HG02610 (cell line): ENCODE data around the gene PDHX.
A peak's percentile ranks its signal among the peaks of the same experiment; 100 is the strongest.
"Not testable (repeated sequence)": the region's sequence is repeated elsewhere in the genome, so short reads cannot be mapped to it uniquely, and the experiment has no call there.

ENCODE experiments used
- ATAC-seq: cut with Tn5 transposase; IDR thresholded peaks from one replicate; pipeline ENCODE4 v1.9.1; 2021; ENCODE audit warnings: mild to moderate bottlenecking, moderate library complexity; ENCODE audit not compliant: unreplicated experiment

The PDHX gene

DNA sequence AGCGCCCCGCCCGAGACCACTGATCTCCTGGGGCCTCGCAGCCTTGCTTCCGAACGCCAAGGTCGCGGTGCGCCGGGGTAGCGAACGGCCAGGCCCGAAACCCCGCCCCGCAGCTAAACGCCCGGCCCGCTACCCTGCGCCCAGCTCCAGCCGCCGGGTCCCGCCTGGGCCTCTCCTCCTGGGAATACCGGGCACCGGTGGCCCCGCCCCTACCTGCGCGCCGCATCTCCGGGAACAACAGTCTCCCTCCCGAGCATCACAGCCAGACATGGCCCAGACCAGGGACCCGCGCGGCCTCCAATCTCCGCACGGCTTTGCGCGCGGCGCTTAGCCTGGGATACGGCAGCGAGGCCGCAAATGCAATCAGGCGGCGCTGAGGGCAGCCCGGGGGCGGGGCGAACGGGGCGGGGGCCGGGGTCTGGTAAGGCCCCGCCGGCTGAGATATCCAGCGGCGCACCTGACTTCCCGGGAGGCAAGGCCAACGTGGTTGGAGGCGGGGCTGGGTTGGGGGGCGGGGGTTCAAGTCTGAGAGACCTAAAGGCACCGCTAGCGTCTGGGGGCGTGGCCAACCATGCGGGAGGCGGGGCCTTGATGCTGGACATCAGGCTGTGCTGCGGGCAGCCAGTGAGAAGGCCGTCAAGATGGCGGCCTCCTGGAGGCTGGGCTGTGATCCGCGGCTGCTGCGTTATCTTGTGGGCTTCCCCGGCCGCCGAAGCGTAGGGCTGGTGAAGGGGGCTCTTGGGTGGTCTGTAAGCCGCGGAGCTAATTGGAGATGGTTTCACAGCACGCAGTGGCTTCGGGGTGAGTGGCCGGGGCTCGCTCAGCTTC, at the start of gene PDHX, which contains the start of gene APIP:
Gene PDHX, plus strand, starts transcription at position 604 of the 828 bp plus-strand sequence. Its CDS starts 38 bp downstream, at position 642.
Gene APIP, minus strand, starts transcription at position 365 of the 828 bp plus-strand sequence. Its CDS starts 95 bp downstream, at position 270.
- ATAC-seq, result peak; percentile 93

DNA sequence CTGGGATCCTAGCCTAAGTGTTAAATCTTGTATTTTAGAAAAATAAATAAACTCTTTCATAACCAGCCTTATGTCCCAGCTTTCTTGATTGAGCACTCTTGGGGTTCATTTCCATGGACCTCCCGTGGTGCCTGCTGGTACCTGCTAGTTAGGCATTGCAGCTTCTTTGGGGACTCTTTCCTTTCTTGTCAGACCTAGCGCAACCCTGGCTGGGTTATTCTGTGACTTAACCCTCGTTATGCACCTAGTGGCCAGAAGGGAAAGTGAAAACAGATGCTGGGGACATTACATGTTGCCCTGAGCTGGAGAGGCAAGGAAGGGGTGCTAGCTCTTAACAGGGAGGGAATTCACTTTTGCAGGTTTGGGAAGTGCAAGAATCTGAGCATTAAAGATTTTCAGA, 47.0 kb upstream of the PDHX start:
- no peak for ATAC-seq

DNA sequence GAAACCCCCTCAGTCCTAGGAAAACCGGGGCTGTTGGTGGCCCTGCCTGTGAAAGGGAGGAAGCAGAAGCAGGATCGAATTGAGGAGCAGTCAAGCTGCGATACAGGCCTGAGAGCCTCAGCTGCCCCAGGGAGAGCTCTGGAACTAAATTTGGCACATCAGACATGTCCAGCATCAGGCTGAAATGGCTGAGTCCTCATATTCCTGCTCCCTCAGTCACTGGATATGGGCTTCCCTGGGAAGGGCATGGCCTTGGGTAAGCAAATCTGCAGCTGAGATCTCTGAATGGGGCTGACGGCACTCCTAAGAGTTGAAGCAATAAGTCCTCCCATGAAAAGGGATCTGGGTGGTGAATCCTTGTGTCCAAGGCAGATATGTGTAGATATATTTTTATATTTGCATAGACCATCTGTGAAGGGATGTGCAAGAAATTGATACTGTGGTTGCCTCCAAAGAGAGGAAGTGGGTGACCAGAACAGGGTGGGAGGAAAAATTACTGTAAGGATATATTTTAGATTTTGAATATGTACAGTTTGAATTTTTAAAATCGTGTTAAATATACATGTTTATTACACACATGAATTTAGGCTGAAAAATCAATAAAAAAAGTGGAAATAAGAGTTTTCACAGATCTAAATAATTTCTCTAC, 45.7 kb upstream of the PDHX start:
- no peak for ATAC-seq

DNA sequence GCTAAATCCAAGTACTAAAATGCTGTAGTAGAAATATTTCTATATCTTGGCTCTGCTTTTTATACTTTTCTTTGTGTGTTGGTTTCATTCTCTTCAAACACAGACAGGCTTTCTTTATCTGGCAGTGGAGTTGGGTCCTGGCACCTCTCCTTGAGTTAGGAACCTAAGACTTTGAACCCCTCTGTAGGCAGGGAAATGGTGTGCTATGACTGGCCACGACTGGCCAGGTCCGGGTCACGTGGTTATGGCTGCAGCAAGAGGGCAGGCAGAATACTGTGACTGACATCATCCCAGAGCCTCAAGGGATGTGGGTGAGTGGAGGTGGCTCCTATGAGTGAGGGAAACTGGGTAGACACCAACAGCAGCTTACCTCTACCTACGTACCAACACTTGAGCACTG, 42.2 kb upstream of the PDHX start:
- ATAC-seq, result no peak

DNA sequence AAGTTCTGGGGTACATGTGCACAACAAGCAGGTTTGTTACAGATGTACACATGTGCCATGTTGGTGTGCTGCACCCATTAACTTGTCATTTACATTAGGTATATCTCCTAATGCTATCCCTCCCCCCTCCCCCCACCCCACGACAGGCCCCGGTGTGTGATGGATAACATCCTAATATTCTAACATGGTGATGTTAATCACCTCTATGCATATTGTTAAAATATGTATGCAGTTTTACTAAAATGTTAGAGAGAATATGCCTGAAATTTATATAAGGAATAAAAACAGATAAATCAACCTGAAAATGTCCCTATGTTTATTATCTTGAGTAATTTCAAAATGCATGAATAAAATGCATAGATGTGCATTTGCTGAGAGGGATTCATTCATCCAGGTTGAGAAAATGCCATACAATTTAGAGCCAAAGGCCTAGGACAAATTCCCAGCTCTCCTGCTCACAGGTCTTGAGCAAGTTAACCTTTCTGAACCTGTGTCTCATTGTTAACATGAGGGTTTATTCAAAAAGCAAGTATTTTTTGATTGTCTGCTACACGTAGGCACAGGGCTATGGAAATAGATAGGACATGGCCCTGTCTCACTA, 38.9 kb upstream of the PDHX start:
- ATAC-seq, result no peak

DNA sequence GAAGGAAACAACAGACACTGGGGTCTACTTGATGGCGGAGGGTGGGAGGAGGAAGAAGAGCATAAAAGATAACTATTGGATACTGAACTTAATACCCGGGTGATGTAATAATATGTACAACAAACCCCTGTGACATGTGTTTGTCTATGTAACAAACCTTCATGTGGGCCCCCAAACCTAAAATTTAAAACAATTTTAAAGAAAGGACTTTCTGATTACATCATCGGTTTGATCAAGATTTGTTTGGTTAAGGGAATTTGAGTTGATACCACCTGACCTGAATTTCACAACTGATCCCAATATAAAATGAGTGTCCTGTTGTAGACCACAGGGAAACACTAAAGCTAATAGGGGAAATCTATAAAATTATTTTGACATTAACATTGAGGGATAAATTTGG, 34.5 kb upstream of the PDHX start:
- ATAC-seq, result no peak

DNA sequence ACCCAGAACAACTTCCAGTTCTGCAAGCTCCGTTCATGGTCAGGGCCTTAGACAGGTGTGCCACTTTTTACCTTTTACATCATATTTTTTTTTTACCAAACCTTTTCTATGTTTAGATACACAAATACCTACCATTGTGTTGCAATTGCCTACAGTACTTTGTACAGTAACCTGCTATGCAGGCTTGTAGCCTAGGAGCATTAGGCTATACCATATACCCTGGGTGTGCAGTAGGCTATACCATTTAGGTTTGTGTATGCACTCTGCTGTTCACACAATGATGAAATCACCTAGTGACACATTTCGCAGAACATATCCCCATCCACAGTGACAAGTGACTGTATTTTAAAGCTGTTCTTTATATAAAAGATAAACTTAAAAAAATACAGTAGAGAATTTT, 29.8 kb upstream of the PDHX start:
- no peak for ATAC-seq

DNA sequence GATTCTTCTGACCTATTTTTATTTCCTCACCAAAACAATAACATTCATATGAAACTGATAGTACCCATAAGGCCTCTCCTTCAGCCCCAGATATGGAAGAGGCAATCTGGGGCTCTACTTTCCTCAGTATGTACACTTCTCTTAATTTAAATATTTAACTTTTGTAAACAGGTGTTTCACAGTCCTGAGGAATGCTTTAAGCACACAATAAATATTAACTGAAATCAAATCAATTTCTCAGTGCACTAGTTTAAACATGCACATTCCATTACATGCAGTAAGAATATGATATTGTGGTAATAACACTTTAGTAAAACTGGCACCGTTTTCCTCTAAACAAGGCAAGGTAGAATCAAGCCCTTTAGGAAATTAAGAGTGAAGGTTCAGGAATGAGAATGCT, 29.2 kb upstream of the PDHX start:
- ATAC-seq, result no peak

DNA sequence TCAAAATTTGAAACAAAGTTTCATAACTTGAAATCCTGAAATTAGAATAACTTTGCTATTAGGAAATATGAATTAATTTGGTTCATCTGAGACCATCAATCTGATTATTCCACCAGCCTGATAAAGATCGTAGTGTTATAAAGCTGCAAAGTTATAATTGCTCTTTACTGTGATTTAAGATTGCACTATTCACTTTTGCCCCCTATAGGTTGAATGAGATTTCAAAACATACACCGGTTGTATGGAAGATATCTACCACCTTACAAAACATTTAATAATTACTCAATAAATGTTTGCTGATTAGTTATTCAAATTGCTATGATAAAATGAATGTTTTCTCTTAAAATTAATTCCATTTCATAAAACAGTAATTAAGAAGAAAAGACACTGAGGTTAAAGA, 26.3 kb upstream of the PDHX start:
- ATAC-seq, result no peak

DNA sequence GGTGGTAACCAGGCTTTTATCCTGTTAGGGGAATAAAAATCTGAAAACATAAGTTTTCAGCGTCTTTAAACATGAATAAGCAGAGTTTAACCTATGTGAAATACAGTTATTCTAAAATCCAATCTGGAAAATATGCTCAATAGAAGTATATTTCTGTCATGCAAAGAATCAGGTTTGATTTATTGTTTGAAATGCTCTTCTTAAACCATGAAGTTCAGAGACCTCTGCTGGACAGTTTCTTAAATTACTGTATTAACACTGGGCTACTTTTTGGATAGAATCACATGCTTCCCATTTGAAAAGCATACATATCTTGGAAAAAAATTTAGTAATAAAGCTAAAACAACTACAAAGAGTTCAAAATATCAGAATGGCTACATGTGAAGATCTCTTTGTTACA, 25.6 kb upstream of the PDHX start:
- ATAC-seq, result no peak

DNA sequence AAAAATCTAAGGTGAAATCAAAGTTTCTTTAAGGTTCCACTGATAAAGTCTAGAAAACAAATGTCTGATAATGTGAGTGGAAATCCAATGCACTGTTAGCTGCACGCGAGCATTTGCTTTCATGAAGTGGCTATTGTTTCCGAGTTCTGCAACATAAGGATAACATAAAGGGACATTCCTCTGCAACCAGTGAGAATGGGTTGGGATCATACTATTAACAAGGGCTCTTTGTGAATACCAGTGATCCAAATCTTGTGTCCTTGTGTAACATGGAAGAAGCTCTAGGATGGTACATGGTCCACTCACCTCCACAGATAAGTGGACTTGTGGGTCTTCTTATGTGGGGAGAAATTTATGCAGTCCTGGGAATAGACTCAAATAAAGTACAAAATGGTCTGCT, 24.8 kb upstream of the PDHX start:
- ATAC-seq, result no peak

DNA sequence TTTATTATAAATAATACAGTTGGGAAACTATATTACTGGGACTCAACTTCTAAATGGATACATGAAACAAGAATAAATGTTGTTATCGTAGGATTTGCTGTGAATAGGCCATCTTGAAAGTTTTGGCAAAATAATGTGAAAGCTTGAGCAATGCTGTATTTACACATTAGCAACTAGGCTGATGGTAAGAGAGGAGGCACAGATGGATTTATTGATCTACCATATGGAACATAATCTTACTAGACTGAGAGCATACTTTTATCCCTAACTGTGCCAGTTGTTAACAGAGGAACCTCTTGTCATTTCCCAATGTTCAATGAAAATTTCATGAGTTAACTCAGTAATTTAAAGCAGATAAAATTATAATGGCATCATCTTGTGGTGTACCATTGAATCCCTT, 23.0 kb upstream of the PDHX start:
- ATAC-seq, result no peak

DNA sequence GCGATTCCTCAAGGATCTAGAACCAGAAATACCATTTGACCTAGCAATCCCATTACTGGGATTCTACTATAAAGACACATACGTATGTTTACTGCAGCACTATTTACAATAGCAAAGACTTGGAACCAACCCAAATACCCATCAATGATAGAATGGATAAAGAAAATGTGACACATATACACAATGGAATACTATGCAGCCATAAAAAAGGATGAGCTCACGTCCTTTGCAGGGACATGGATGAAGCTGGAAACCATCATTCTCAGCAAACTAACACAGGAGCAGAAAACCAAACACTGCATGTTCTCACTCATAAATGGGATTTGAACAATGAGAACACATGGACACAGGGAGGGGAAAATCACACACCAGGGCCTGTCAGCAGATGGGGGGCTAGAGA, 20.2 kb upstream of the PDHX start:
- not testable (repeated sequence) for ATAC-seq

DNA sequence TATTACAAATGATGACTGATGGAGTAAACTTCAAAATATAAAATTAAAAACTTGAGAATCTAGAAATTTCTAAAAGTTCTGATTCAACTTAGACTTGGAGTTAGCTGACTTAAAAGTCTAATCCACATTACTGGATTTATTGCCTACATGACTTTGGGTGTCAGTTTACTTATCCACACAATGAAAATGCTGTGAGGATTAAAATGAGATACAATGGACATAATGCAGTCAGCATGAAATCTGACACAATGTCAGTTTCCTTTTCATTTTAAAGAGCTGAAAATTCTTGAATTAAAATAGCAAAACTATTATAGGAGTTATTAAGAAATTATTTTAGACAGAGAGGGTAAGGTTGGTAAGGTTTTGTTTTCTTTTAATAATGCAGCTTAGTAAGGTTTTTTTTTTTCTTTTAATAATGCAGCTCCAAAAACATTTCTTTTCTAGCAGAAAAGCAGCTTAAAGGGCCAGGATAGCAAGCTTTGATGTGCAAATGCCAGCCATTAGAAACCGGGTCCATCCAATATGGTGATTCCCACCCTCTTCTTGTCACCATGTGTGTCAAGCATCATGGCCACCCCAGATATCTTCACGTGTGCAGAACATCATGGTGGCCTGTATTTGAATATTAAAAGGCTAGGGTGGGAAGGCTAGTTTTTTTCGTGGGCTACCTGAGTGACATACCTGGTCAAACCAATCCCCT, 19.1 kb upstream of the PDHX start:
- no peak for ATAC-seq

DNA sequence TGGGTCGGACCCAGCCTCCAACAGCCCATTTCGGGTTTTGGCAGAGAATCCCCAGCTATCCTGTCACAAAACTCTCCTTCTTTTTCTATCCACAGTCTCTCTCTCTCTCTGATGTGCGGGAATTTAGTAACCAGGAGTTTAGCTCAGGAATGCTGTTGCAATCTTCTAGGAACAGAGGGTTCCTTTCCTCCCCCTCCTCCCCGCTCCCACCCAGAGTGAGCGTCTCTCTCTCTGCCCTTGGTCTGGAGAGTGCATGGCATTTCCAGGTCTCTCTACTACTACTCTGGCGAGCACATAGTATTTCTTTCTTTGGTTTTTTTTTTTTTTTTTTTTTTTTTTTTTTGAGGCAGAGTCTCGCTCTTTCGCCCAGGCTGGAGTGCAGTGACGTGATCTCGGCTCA, 17.9 kb upstream of the PDHX start:
- no peak for ATAC-seq

DNA sequence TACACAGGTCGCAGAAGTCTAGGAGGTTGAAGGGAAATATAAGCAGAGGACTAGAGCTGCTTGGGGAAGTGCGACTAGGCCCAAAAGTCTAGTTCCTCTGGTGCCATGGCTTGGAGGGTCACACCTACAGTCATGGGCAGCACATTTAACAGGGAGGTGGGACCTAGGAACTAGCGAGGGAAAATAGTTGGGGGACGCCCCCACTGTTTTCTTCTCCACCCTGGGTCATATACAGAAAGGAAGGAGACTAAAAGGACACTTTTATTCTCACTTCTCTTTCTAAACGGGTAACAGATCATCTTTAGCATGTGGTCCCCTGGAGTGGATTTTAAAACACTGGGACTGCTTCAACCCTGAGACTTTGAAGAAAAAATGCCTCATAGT, 16.8 kb upstream of the PDHX start:
- ATAC-seq, result no peak

DNA sequence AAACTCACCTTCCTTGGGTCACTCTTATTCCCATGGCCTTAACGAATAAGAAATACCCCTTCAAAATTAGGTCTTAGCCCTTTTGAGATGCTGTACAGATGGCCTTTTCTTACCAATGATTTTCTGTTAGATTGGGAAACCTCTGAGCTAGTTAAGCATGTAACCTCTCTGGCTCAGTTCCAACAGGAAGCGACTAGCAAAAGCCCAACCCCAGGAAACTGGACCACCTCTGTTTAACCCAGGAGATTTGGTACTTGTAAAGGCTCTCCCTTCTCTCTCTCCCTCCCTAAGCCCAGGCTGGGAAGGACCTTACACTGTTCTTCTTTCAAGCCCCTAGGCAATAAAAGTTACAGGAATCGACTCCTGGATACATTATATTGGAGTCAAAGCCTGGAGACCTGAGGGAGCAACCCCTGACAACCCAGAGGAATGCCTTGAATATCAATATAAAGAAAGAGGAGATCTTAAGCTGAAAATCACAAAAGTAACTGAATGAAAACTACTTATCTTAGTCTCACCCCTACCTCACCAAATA, 11.9 kb upstream of the PDHX start:
- no peak for ATAC-seq

DNA sequence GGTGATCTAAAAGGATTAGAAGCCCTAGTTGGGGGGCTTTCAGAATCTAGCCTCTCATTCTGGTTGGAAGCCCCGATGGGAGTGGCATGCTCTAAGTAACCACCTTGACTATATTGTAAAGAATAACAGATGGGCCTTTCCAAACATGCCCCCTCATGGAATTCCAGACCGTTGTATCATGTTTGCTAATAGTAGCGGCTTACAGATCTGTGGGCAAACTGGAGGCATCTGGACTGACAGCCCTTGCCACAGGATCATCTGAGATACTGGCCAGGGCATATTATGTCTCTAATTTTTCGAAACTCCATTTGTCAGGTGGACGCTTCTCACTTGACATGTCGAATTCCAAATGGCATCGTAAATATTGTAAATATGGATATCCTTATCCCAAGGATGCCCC, 10.8 kb upstream of the PDHX start:
- ATAC-seq, result no peak

DNA sequence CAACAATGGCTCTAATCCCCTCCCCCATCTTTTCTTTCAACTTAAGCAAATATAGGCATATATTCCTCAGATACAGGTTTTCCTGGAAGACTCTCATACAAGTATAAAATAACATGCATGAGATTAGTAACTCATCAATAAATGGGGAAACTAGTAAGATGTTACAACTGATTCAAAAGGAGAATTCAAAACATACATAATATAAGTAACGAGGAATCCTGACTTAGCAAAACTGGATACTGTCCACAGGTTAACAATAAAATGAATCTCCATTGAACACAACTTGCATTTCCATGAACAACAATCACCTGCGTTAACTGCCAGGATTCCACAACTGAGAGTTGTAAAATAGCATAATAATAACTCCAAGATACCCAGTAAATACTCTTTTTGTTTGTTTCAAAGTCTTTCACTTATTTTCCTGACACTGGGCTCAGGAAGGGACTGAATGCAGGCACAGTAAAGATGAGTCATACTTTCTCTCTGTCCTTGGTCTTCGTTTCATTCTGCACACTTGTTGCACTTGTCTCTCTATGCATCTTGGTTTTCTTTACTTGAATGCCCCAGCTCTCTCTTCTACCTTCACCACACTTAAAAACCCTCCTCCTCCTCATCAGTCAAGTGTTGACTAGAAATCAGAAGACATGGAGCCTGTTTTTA, 8.4 kb upstream of the PDHX start:
- ATAC-seq, result peak; percentile 66

DNA sequence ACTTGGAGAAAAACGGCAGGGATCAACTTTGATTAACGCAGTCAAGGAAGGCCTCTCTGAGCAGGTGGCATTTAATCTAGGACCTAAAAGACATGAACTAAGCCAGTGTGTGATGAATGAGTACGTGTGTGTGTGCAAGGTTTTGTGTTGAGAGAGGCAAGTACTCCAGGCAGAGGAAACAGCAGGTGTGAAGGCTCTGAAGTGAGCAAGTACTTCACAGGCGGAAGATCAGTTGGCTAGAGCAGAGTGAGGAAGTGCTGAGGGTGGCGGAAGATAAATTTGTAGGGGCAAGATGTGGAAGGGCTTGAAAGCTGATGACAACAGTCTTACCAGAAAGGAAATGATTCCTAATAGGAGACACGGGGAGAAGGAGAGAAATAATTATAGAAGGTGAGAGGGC, 7.0 kb upstream of the PDHX start:
- no peak for ATAC-seq

DNA sequence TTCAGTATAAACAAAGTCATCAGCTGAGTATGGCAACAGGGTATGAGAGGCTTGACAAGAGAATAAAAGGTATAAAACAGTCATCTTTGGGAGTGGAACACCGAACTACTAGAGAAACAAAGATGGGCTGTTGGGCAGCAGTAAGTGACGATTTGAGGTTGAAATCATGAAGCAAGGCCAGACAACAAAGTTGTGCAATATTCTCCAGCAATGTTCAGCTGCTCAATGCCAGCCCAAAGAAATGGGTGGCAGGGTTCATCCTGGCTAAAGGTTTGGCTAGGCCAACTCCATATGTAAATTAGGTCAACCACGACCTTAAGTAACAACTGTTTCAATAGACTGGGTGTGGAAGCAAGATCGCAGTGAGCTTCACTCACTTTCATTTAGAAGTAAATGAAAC, 6.5 kb upstream of the PDHX start:
- no peak for ATAC-seq
